ENCODE data around the gene GTF3C4. TPM values are rescaled to one million over a fixed set of nuclear protein-coding genes. Genes with fewer than 3 reads are reported as not detected.

GTF3C4 gene
- total RNA-seq, 1 experiment from 2014 or later, result 23.1 TPM

DNA sequence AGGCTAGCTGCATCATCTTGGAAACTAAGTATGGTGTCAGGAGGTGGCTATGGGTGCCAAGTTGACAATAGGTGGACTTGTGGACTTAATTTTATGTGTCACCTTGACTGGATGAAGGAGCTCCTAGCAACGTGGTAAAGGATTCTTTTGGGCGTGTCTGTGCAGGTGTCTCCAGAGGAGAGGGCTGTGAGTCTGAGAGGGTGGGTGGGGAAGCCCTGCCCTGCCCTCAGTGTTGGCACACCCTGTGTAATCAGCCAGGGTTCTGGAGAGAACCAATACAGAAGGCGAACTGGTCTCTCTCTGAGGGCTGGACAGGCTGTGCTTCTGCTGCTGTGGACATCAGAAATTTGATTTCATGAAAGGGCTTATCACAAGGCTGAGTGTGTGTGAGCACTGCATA is 61.0 kb downstream of the GTF3C4 start:
- DNase-seq (ENCODE audit: low read depth), result no peak

GRCh38 chr9:132732326-132733259 is 62.3 kb downstream of the GTF3C4 start:
- no peak for DNase-seq (ENCODE audit: low read depth)

- DNase-seq (ENCODE audit: low read depth), result no peak
Observed at GRCh38 chr9:132733260-132733815, 63.1 kb downstream of the GTF3C4 start.

GRCh38 chr9:132739710-132740310 is 69.5 kb downstream of the GTF3C4 start:
- no peak for DNase-seq (ENCODE audit: low read depth)

- DNase-seq (ENCODE audit: low read depth), result no peak
Observed at GRCh38 chr9:132740526-132741309, 70.5 kb downstream of the GTF3C4 start.

DNA sequence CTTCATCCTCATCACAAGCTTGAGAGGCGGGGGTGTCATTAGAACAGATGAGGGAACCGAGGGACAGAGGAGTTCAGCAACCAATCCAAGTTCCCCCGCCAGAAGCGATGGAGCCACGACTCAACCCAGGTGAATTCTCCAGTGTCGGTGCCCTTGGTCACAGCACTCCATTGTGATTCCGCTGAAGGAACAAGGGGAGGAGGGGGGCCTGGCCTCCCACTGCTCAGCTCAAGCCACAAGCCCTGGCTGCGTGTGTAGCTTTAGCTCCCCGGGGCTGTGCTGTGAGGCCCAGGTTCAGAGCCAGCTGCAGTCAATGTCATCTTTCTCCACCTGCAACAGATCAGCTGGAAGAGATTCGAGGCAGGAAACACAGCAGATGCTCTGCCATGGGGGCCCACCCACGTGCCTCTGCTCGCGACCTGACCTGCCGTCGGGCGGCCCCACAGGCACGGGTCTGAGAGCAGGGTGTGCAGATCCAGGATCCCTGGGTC is 72.6 kb downstream of the GTF3C4 start:
- DNase-seq (ENCODE audit: low read depth), result no peak

DNA sequence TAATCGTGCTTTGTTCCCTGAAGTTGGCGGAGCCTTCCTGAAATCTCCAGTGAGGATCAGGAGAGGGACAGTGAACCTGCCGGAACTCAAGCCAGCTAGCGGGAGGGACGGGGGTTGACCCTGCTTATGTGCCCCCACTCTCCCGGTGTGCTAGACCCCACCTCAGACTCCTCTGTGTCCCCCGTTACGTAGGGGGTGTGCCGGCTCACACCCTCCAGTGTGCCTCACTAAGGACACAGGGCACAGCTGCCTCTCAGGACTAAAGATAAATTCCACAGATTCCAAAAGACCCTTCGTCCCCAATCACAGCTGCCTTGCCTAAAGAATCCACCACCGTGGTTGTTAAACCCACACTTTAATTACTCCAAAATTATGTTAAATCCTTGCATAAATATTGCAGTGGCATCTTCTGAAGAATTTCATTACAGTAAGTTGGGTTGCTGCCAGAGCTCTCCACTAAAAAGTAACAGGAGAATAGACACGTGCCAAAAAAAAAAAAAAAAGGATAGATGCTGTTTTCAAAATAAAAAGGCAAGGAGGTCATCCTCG is 73.7 kb downstream of the GTF3C4 start:
- no peak for DNase-seq (ENCODE audit: low read depth)

Other genes with a start within 250 kb of the GTF3C4 start
- gene BARHL1, start 87.9 kb upstream of the GTF3C4 start, total RNA-seq (2014; rRNA removed; shearing (Covaris generic)), result not detected in 2 replicates
- gene DDX31, start 481 bp upstream of the GTF3C4 start, total RNA-seq (2014; rRNA removed; shearing (Covaris generic)), result 22.0 and 26.1 TPM in 2 replicates
- gene AK8, start 207.8 kb downstream of the GTF3C4 start, total RNA-seq (2014; rRNA removed; shearing (Covaris generic)), result not detected in 2 replicates
- gene SPACA9, start 208.4 kb downstream of the GTF3C4 start, total RNA-seq (2014; rRNA removed; shearing (Covaris generic)), result 2.6 and 5.5 TPM in 2 replicates

All from HT1080 (cell line).